CD14-positive monocyte (primary cell): ENCODE data around the gene NLRP9. TPM values are rescaled to one million over a fixed set of nuclear protein-coding genes. Genes with fewer than 3 reads are reported as not detected.

Experiments used
- DNase-seq, 3 donors: peaks; one replicate each; pipeline ENCODE4 v3.0.0-alpha.2; 2011 to 2022
- H2AFZ ChIP-seq: 2 replicates; pipeline ENCODE4 v1.6.0; 2012; ENCODE audit warnings: mild to moderate bottlenecking, low read depth, low read length, inconsistent platforms; ENCODE audit not compliant: insufficient read depth, poor library complexity, severe bottlenecking
- H3K27ac ChIP-seq, 2 donors: 1 replicate in 1 of 2; 2 replicates in 1 of 2; pipeline ENCODE4 v1.5.1; 2012 to 2013; ENCODE audit warnings: low read length in 2 of 2, control low read depth in 1 of 2, inconsistent platforms in 1 of 2, low read depth in 1 of 2, mild to moderate bottlenecking in 1 of 2
- H3K27me3 ChIP-seq, 2 donors: one replicate each; pipeline versions ENCODE4 v1.6.0 to v1.6.1; 2011 to 2013; ENCODE audit warnings: low read length in 2 of 2; ENCODE audit not compliant: control insufficient read depth in 2 of 2, insufficient read depth in 2 of 2
- H3K36me3 ChIP-seq, 2 donors: replicated peaks in 1 of 2; 1 replicate in 1 of 2; 2 replicates in 1 of 2; pipeline versions ENCODE4 v1.5.1 to v1.6.1; 2012 to 2013; ENCODE audit warnings: low read length in 2 of 2, control low read depth in 1 of 2, inconsistent platforms in 1 of 2, mild to moderate bottlenecking in 1 of 2; ENCODE audit not compliant: insufficient read depth in 2 of 2, control insufficient read depth in 1 of 2
- H3K4me1 ChIP-seq, 2 donors: 1 replicate in 1 of 2; 2 replicates in 1 of 2; pipeline versions ENCODE4 v1.5.1 to v1.6.1; 2012 to 2013; ENCODE audit warnings: low read length in 2 of 2, control low read depth in 1 of 2, inconsistent platforms in 1 of 2, mild to moderate bottlenecking in 1 of 2, moderate library complexity in 1 of 2; ENCODE audit not compliant: insufficient read depth in 2 of 2, control insufficient read depth in 1 of 2
- H3K4me2 ChIP-seq: replicated peaks from 2 replicates; pipeline ENCODE3; 2012; ENCODE audit warnings: low read length, moderate library complexity, mild to moderate bottlenecking; ENCODE audit not compliant: poor library complexity, severe bottlenecking; ENCODE audit errors: extremely low read depth
- H3K4me3 ChIP-seq, 3 experiments: fragments of 200-600 bp in 1 of 3; sonication (generic) in 1 of 3; replicated peaks in 1 of 3; 1 replicate in 2 of 3; 2 replicates in 1 of 3; pipeline ENCODE4 v1.5.1; 2011 to 2013; ENCODE audit warnings: low read length in 3 of 3, mild to moderate bottlenecking in 3 of 3, control low read depth in 2 of 3, low read depth in 2 of 3, inconsistent platforms in 1 of 3, moderate library complexity in 1 of 3
- H3K79me2 ChIP-seq: 2 replicates; pipeline ENCODE4 v1.6.0; 2012; ENCODE audit warnings: mild to moderate bottlenecking, control low read depth, inconsistent platforms, low read length, moderate library complexity; ENCODE audit not compliant: insufficient read depth
- H3K9ac ChIP-seq: 2 replicates; pipeline ENCODE4 v1.6.0; 2017; ENCODE audit warnings: low read length, mild to moderate bottlenecking; ENCODE audit not compliant: insufficient read depth, poor library complexity, severe bottlenecking
- H3K9me3 ChIP-seq, 2 donors: replicated peaks in 1 of 2; 1 replicate in 1 of 2; 2 replicates in 1 of 2; pipeline versions ENCODE4 v1.5.1 to v1.6.1; 2012 to 2013; ENCODE audit warnings: low read length in 2 of 2, control low read depth in 1 of 2; ENCODE audit not compliant: control insufficient read depth in 1 of 2, insufficient read depth in 1 of 2
- H4K20me1 ChIP-seq: 2 replicates; pipeline ENCODE4 v1.6.0; 2012; ENCODE audit warnings: mild to moderate bottlenecking, low read length, control low read depth, moderate library complexity; ENCODE audit not compliant: insufficient read depth
- H3K27ac Mint-ChIP-seq, 7 donors: one replicate each; pipeline ENCODE4 v1.8.0; 2020; ENCODE audit warnings: mild to moderate bottlenecking in 7 of 7, mixed read lengths in 7 of 7, moderate library complexity in 6 of 7, inconsistent platforms in 2 of 7
- H3K27me3 Mint-ChIP-seq, 3 donors: one replicate each; pipeline ENCODE4 v1.8.0; 2021 to 2022; ENCODE audit warnings: low read depth in 3 of 3, mild to moderate bottlenecking in 3 of 3, mixed read lengths in 3 of 3, moderate library complexity in 3 of 3, inconsistent platforms in 1 of 3
- H3K36me3 Mint-ChIP-seq, 2 donors: one replicate each; pipeline ENCODE4 v1.8.0; 2020; ENCODE audit warnings: mixed read lengths in 2 of 2, inconsistent platforms in 1 of 2, mild to moderate bottlenecking in 1 of 2
- H3K4me1 Mint-ChIP-seq: one replicate; pipeline ENCODE4 v1.8.0; 2020; ENCODE audit warnings: mild to moderate bottlenecking, mixed read lengths
- H3K4me3 Mint-ChIP-seq, 2 donors: one replicate each; pipeline ENCODE4 v1.8.0; 2020; ENCODE audit warnings: mild to moderate bottlenecking in 2 of 2, mixed read lengths in 2 of 2, moderate library complexity in 1 of 2
- H3K9me3 Mint-ChIP-seq, 7 donors: one replicate each; pipeline ENCODE4 v1.8.0; 2020 to 2022; ENCODE audit warnings: mixed read lengths in 7 of 7, mild to moderate bottlenecking in 6 of 7, moderate library complexity in 6 of 7, inconsistent platforms in 2 of 7
- WGBS: methylation state at CpG from one replicate; pipeline ENCODE4 v1.1.5; 2013; ENCODE audit warnings: missing lambda C conversion rate; ENCODE audit not compliant: insufficient coverage; 5-methylcytosine and 5-hydroxymethylcytosine counted together
- intact Hi-C, 2 donors: fragments of 100-400 bp; cut with micrococcal nuclease; formaldehyde crosslinking; loops; one replicate each; pipeline versions ENCODE4 v1.15.0 to v1.15.1; 2023
- polyA plus RNA-seq, 3 donors: library from polyadenylated mRNA; depleted of rRNA in 1 of 3; unstranded in 2 of 3; stranded (reverse) in 1 of 3; fragments of 300-500 nt in 2 of 3; fragments of >200 nt in 1 of 3; fragmentation: Illumina TruSeq in 2 of 3; gene quantifications; 1 replicate in 2 of 3; 2 replicates in 1 of 3; pipeline ENCODE4 v1.2.3, GENCODE V29; 2012 to 2021
- TF ChIP-seq, protein P1 (sequence below): fragments of 200-600 bp; IDR thresholded peaks from one replicate; pipeline ENCODE4 v1.8.0; 2022; ENCODE audit warnings: antibody characterized with exemption, mild to moderate bottlenecking

Gene NLRP9
- polyA plus RNA-seq, 3 donors, result not detected

DNA sequence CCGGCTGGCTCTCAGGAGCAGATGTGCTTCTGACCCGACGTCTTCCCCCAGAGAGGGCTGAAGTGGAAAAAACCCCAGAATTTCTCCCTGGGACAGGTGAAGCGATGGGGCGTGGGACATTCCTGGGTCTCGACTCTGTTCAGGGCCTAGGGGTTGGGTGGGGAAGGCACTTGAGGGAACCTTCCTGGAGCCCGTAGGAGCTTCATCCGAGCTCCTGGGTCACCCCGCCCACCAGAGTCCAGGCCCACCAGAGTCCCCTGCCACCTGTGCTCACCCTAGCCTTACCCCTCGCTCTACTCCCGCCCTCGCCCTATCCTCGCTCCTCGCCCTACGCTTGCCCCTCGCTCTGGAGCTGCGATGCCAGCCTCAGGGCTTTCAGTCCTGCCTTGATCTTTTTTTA, 39.9 kb downstream of the NLRP9 start:
- DNase-seq, result no peak
- H3K4me3 Mint-ChIP-seq, result no peak overlapping the region
- Histone ChIP-seq H3K79me2 (no peaks in the 10 kb centered on the region), H3K27ac (no peak overlapping the region), H3K4me1 (no peaks in the 10 kb centered on the region), H3K27me3 (no peaks in the 10 kb centered on the region), H3K4me3 (no peak overlapping the region), H2AFZ (no peak overlapping the region), H3K9me3 (no peaks in the 10 kb centered on the region), H3K9ac (no peak overlapping the region), H4K20me1 (peaks cover 26% of the 10 kb centered on the region), H3K4me2 (no peak overlapping the region), H3K36me3 (peaks cover 59 to 78% of the 10 kb centered on the region in 2 donors)
- TF ChIP-seq, protein P1, sequence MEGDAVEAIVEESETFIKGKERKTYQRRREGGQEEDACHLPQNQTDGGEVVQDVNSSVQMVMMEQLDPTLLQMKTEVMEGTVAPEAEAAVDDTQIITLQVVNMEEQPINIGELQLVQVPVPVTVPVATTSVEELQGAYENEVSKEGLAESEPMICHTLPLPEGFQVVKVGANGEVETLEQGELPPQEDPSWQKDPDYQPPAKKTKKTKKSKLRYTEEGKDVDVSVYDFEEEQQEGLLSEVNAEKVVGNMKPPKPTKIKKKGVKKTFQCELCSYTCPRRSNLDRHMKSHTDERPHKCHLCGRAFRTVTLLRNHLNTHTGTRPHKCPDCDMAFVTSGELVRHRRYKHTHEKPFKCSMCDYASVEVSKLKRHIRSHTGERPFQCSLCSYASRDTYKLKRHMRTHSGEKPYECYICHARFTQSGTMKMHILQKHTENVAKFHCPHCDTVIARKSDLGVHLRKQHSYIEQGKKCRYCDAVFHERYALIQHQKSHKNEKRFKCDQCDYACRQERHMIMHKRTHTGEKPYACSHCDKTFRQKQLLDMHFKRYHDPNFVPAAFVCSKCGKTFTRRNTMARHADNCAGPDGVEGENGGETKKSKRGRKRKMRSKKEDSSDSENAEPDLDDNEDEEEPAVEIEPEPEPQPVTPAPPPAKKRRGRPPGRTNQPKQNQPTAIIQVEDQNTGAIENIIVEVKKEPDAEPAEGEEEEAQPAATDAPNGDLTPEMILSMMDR, result no peak
- H3K27me3 Mint-ChIP-seq, result no peaks in the 10 kb centered on the region
- H3K36me3 Mint-ChIP-seq, result peaks cover 63 to 87% of the 10 kb centered on the region in 2 donors
- WGBS, result 97% methylated on average over 17 of the region's 17 CpGs
- no peaks in the 10 kb centered on the region for H3K4me1 Mint-ChIP-seq
- H3K27ac Mint-ChIP-seq, result peak overlapping the region in 2 of 7 donors; percentile 71 to 80
- intact Hi-C loops, result no loop called here
- H3K9me3 Mint-ChIP-seq, result peaks cover 0 to 3% (median under 1%) of the 10 kb centered on the region in 7 donors

DNA sequence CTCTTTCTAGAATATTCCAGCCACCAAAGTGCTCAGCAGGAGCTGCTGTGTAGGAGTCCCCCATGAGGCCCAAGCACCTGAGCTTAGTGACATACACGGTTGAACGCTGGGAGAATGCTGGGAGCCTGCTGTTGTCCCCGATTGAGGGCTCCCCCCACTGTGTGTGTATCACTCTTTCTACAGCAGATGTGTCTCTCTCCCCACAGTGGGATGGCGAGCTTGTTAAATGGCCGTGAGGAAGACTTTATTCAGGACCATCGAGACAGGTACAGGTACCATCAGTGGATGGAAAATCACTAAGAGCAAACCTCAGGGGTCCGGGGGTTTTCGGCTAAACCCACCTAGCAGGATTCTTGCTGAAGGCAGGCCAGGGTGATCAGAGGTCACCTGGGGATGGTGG, 40.5 kb downstream of the NLRP9 start:
- Histone ChIP-seq H3K4me2 (no peak overlapping the region), H3K4me3 (no peak overlapping the region), H3K27ac (no peak overlapping the region), H3K9ac (no peak overlapping the region), H3K79me2 (no peaks in the 10 kb centered on the region), H3K9me3 (no peaks in the 10 kb centered on the region), H3K27me3 (no peaks in the 10 kb centered on the region), H3K4me1 (no peaks in the 10 kb centered on the region), H2AFZ (no peak overlapping the region), H3K36me3 (peaks cover 65 to 84% of the 10 kb centered on the region in 2 donors), H4K20me1 (peaks cover 32% of the 10 kb centered on the region)
- TF ChIP-seq, protein P1, result no peak
- intact Hi-C loops, result no loop called here
- Mint-ChIP-seq H3K36me3 (peaks cover 67 to 85% of the 10 kb centered on the region in 2 donors), H3K27ac (peak overlapping the region in 3 of 7 donors; percentile 32 to 67 (median 46)), H3K4me1 (no peaks in the 10 kb centered on the region), H3K9me3 (peaks cover 0 to 3% (median 0%) of the 10 kb centered on the region in 7 donors), H3K27me3 (no peaks in the 10 kb centered on the region), H3K4me3 (no peak overlapping the region)
- DNase-seq, result no peak
- 97% methylated on average over 5 of the region's 8 CpGs for WGBS
